K562 (cell line): ENCODE measurements around the gene CCDC3.

Experiments used
- ADNP ChIP-seq: fragments of 200-800 bp; sonication (Bioruptor generic); IDR thresholded peaks from 2 replicates; pipeline ENCODE4 v1.6.1; 2016; ENCODE audit warnings: missing genetic modification characterization, missing compliant biosample characterization
- BRD4 ChIP-seq: fragments of 200-600 bp; sonication (generic); IDR thresholded peaks from 2 replicates; pipeline ENCODE4 v1.6.1; 2017; ENCODE audit warnings: inconsistent platforms
- CBX3 ChIP-seq, 2 experiments: IDR thresholded peaks; 1 replicate in 1 of 2; 2 replicates in 1 of 2; pipeline ENCODE4 v1.6.1; 2012; ENCODE audit warnings: inconsistent platforms in 2 of 2, low read length in 2 of 2, borderline replicate concordance in 1 of 2, control low read depth in 1 of 2
- CHD4 ChIP-seq: fragments of 200-600 bp; sonication (generic); IDR thresholded peaks from 3 replicates; pipeline ENCODE4 v1.6.1; 2012; ENCODE audit warnings: low read depth, mild to moderate bottlenecking, mixed read lengths, low read length, inconsistent platforms; ENCODE audit not compliant: insufficient read depth, insufficient replicate concordance, poor library complexity, severe bottlenecking
- GABPB2 ChIP-seq: fragments of 250-450 bp; sonication (Bioruptor Pico); conservative IDR thresholded peaks from 2 replicates; pipeline ENCODE4 v1.5.1; 2021; ENCODE audit warnings: mild to moderate bottlenecking
- L3MBTL2 ChIP-seq: fragments of 450-650 bp; IDR thresholded peaks from 2 replicates; pipeline ENCODE4 v1.6.1; 2016; ENCODE audit warnings: mild to moderate bottlenecking, moderate library complexity
- MAFG ChIP-seq: fragments of 450-650 bp; conservative IDR thresholded peaks from 2 replicates; pipeline ENCODE4 v1.6.1; 2016; ENCODE audit warnings: missing genetic modification characterization, missing compliant biosample characterization
- MEF2D ChIP-seq: conservative IDR thresholded peaks from 2 replicates; pipeline ENCODE4 v1.6.1; 2016; ENCODE audit warnings: low read depth, missing genetic modification characterization, missing compliant biosample characterization
- NFIC ChIP-seq: fragments of 450-650 bp; IDR thresholded peaks from 2 replicates; pipeline ENCODE4 v1.6.1; 2017; ENCODE audit warnings: mild to moderate bottlenecking, inconsistent platforms
- REST ChIP-seq, 2 experiments: fragments of 450-650 bp; formaldehyde crosslinking in 1 of 2; IDR thresholded peaks; 2 replicates each; pipeline versions ENCODE4 v1.4.0 to v1.6.1; 2014 to 2020; ENCODE audit warnings: mild to moderate bottlenecking in 2 of 2, borderline replicate concordance in 1 of 2, low read depth in 1 of 2
- SMAD4 ChIP-seq: fragments of 250-450 bp; sonication (Bioruptor Pico); conservative IDR thresholded peaks from 2 replicates; pipeline ENCODE4 v1.8.0; 2021; ENCODE audit warnings: inconsistent platforms, mild to moderate bottlenecking, moderate library complexity
- SNRNP70 ChIP-seq: fragments of 200-400 bp; formaldehyde crosslinking; optimal IDR thresholded peaks from 2 replicates; pipeline ENCODE3; 2017; ENCODE audit warnings: low read depth, low read length
- ZZZ3 ChIP-seq: fragments of 450-650 bp; IDR thresholded peaks from 2 replicates; pipeline ENCODE4 v1.6.1; 2016; ENCODE audit warnings: antibody characterized with exemption, mild to moderate bottlenecking, moderate library complexity

- no peak for TF ChIP-seq CBX3 (IDR thresholded peaks at IDR 0.05; ENCODE audit: borderline replicate concordance in 1 of 2, low read length in 2 of 2)
- no peak for TF ChIP-seq SNRNP70
- no peak for TF ChIP-seq ZZZ3
- no peak for TF ChIP-seq BRD4
- no peak for TF ChIP-seq REST (IDR thresholded peaks at IDR 0.05; ENCODE audit: borderline replicate concordance)
- TF ChIP-seq REST (CRISPR knock-in tag; IDR thresholded peaks at IDR 0.05; ENCODE audit: low read depth): no peak
- no peak for TF ChIP-seq NFIC
- TF ChIP-seq L3MBTL2: no peak
- TF ChIP-seq MEF2D (tag): no peak
- TF ChIP-seq SMAD4 (CRISPR knock-in tag): no peak
- TF ChIP-seq ADNP (tag): no peak
- TF ChIP-seq CHD4: no peak
- no peak for TF ChIP-seq GABPB2
- no peak for TF ChIP-seq MAFG
Measured at GRCh38 chr10:12873172-12873571, 128.3 kb downstream of the CCDC3 start.
